Measurements from ENCODE around the gene DEPDC7.

Gene DEPDC7

GRCh38 chr11:33062137-33062536 lies 46.5 kb downstream of the DEPDC7 start:
- no peak for DNase-seq (ENCODE audit: low spot score)

GRCh38 chr11:33063326-33063881 lies 47.7 kb downstream of the DEPDC7 start:
- no peak for DNase-seq (ENCODE audit: low spot score)

GRCh38 chr11:33064033-33064825 lies 48.6 kb downstream of the DEPDC7 start:
- no peak for DNase-seq (ENCODE audit: low spot score)

GRCh38 chr11:33064866-33065265 lies 49.2 kb downstream of the DEPDC7 start:
- DNase-seq (ENCODE audit: low spot score) = no peak

- DNase-seq (ENCODE audit: low spot score) = peak; percentile 66
Measured at GRCh38 chr11:33065445-33066178, 49.9 kb downstream of the DEPDC7 start.

GRCh38 chr11:33067294-33067693 lies 51.6 kb downstream of the DEPDC7 start:
- DNase-seq (ENCODE audit: low spot score) = no peak

- DNase-seq (ENCODE audit: low spot score) = no peak
Measured at GRCh38 chr11:33068611-33069340, 53.1 kb downstream of the DEPDC7 start.

GRCh38 chr11:33072465-33072864 lies 56.8 kb downstream of the DEPDC7 start:
- DNase-seq (ENCODE audit: low spot score) = no peak

Data from CD4-positive, alpha-beta T cell treated with Interleukin-6 at 100 ng/mL for 8 hours (primary cell).